ENCODE data around the gene TRIOBP. TPM values are rescaled to one million over a fixed set of nuclear protein-coding genes. Genes with fewer than 3 reads are reported as not detected.

TRIOBP gene
- total RNA-seq, 1 experiment from 2014 or later: 170 TPM

DNA sequence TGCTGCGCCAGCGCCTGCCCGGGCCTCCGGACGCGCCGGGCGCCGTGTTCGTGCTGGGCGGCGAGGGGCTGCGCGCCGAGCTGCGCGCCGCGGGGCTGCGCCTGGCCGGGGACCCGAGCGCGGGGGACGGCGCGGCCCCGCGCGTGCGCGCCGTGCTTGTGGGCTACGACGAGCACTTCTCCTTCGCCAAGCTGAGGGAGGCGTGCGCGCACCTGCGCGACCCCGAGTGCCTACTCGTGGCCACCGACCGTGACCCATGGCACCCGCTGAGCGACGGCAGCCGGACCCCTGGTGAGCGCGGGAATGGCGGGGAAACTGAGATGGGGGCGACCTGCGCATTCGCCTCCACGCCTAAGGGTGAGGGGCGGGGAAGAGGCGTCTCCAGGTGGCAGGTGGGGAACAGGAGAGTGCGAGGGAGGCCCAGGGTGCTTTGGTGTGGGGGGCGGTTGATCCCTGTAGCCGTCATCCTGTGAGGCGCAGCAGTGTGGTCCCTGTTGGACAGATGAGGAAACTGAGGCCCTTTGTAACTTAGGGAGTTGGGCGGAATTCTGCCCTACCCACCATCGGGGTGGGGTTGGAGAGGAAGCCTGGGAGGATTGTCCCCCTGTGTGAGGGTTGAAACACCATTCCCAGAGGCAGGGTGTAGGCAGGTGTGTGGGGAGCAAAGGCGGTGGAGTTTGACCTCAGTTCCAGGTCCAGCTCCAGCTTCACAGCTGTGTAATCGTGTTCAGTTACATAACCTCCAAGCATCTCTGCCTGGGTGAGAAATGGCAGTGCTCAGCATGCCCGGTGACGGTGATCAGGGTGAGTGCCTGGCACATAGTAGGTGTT is 37.6 kb upstream of the TRIOBP start:
- Histone ChIP-seq H3K4me1 (replicated peaks; ENCODE audit: insufficient read depth) (peaks cover 28% of the 10 kb centered on the region), H3K27ac (no peak overlapping the region), H2AFZ (peak overlapping the region; percentile 72), H3K4me2 (peak overlapping the region; percentile 98), H3K9me2 (ENCODE audit: insufficient read depth) (no peaks in the 10 kb centered on the region), H3K79me2 (ENCODE audit: low read depth) (peaks cover 32% of the 10 kb centered on the region), H3K27me3 (ENCODE audit: insufficient read depth, low read depth) (no peaks in the 10 kb centered on the region), H3K36me3 (ENCODE audit: low read depth) (no peaks in the 10 kb centered on the region), H3K9me3 (ENCODE audit: insufficient read depth, low read depth) (no peaks in the 10 kb centered on the region), H3F3A (ENCODE audit: insufficient read depth, low read depth) (peaks cover 25% of the 10 kb centered on the region), H4K20me1 (ENCODE audit: insufficient read depth) (peaks cover 14% of the 10 kb centered on the region), H3K4me3 (peak overlapping the region; percentile 69)
- ChIA-PET CTCF (interaction anchor here (2.2 kb wide), 1 partner anchor 16 kb away, joined by 25 read pairs; no protein-coding TSS in a partner anchor), POLR2A (ENCODE audit: unreplicated experiment) (interaction anchor here (1.1 to 1.2 kb wide), 2 partner anchors 9 to 95 kb away, joined by 3 to 5 read pairs; no protein-coding TSS in a partner anchor)
- intact Hi-C loops (cut with micrococcal nuclease; ENCODE audit: unreplicated experiment): loop anchor here (2.0 kb wide), 1 partner anchor 22 kb away; no protein-coding TSS in a partner anchor
- TF ChIP-seq, protein P1, sequence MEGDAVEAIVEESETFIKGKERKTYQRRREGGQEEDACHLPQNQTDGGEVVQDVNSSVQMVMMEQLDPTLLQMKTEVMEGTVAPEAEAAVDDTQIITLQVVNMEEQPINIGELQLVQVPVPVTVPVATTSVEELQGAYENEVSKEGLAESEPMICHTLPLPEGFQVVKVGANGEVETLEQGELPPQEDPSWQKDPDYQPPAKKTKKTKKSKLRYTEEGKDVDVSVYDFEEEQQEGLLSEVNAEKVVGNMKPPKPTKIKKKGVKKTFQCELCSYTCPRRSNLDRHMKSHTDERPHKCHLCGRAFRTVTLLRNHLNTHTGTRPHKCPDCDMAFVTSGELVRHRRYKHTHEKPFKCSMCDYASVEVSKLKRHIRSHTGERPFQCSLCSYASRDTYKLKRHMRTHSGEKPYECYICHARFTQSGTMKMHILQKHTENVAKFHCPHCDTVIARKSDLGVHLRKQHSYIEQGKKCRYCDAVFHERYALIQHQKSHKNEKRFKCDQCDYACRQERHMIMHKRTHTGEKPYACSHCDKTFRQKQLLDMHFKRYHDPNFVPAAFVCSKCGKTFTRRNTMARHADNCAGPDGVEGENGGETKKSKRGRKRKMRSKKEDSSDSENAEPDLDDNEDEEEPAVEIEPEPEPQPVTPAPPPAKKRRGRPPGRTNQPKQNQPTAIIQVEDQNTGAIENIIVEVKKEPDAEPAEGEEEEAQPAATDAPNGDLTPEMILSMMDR (conservative IDR thresholded peaks at IDR 0.05): no peak
- TF ChIP-seq EZH2 (IDR thresholded peaks at IDR 0.05; ENCODE audit: low read depth): no peak
- no TSS peak for BruUV-seq (replicated peaks)
- no peak for DNase-seq

DNA sequence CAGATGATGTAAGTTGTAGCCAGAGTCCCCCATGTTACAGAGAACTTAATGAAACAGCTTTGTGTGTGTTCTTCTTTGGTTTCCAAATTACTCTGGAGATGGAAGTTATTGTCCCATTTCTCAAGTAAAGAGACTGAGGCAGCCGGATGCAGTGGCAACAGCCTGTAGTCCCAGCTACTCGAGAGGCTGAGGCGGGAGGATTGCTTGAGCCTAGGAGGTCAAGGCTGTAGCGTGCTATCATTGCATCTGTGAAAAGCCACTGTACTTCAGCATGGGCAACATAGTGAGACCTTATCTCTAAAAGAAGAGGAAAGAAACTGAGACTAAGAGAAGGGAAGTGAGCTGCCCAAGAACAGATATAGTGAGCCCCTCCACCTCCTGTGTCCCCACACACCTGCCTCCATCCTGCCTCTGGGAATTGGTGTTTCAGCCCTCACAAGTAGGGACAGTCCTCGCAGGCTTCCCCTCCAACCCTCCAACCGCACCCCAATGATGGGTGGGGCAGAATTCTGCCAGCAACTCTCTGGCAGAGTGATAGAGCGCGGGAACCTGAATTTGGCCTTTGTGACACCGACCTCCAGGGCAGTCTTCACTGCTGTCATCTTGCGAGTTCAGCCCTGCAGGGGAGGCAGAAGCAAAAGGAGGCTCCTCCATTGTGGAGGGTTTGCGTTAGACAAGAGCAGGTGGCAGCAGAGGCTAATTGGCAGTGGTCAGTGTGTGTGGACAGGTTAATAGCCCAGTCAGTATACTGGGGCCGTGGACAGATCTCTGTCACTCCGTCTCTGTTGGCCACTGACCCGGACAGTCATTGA is 36.7 kb upstream of the TRIOBP start:
- peaks cover 25% of the 10 kb centered on the region for H3F3A ChIP-seq (ENCODE audit: insufficient read depth, low read depth)
- intact Hi-C loops (cut with micrococcal nuclease; ENCODE audit: unreplicated experiment): loop anchor here (2.0 kb wide), 1 partner anchor 21 kb away; no protein-coding TSS in a partner anchor
- peaks cover 32% of the 10 kb centered on the region for H3K79me2 ChIP-seq (ENCODE audit: low read depth)
- H3K4me2 ChIP-seq: peak overlapping the region; percentile 98
- no peak for DNase-seq
- H3K27ac ChIP-seq: no peak overlapping the region
- H3K4me1 ChIP-seq (replicated peaks; ENCODE audit: insufficient read depth): peaks cover 28% of the 10 kb centered on the region
- H3K36me3 ChIP-seq (ENCODE audit: low read depth): no peaks in the 10 kb centered on the region
- TF ChIP-seq, protein P1 (conservative IDR thresholded peaks at IDR 0.05): no peak
- TSS peak; percentile 30 for BruUV-seq (replicated peaks)
- CTCF ChIA-PET: no interaction called here
- no peaks in the 10 kb centered on the region for H3K9me3 ChIP-seq (ENCODE audit: insufficient read depth, low read depth)
- H2AFZ ChIP-seq: no peak overlapping the region
- H3K9me2 ChIP-seq (ENCODE audit: insufficient read depth): no peaks in the 10 kb centered on the region
- peak overlapping the region; percentile 66 for H3K4me3 ChIP-seq
- POLR2A ChIA-PET (ENCODE audit: unreplicated experiment): interaction anchor here (1.2 kb wide), 1 partner anchor 8 kb away, joined by 3 read pairs; no protein-coding TSS in a partner anchor
- H3K27me3 ChIP-seq (ENCODE audit: insufficient read depth, low read depth): no peaks in the 10 kb centered on the region
- peaks cover 14% of the 10 kb centered on the region for H4K20me1 ChIP-seq (ENCODE audit: insufficient read depth)

DNA sequence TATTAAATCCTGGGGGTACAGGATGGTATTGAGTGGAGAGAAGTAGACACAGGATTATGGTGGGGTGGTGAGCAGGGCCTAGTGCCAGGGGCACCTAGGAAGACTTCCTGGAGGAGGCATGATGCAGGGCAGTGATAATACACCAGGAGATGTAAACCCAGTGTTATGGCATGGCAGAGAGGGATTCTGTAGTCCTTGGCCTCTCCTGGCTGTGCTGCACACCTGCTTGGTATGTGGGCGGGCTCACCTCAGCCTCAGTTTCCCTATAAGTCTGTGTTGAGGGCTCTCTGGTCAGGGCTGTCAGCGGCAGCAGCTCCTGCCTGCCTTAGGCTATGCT is 36.2 kb upstream of the TRIOBP start:
- Histone ChIP-seq H3K9me2 (ENCODE audit: insufficient read depth) (no peaks in the 10 kb centered on the region), H3K4me1 (replicated peaks; ENCODE audit: insufficient read depth) (peaks cover 28% of the 10 kb centered on the region), H3K27me3 (ENCODE audit: insufficient read depth, low read depth) (no peaks in the 10 kb centered on the region), H3F3A (ENCODE audit: insufficient read depth, low read depth) (peaks cover 24% of the 10 kb centered on the region), H4K20me1 (ENCODE audit: insufficient read depth) (peaks cover 14% of the 10 kb centered on the region), H3K4me3 (no peak overlapping the region; the same call in 1 of the 2 replicates), H2AFZ (no peak overlapping the region), H3K9me3 (ENCODE audit: insufficient read depth, low read depth) (no peaks in the 10 kb centered on the region), H3K27ac (no peak overlapping the region), H3K79me2 (ENCODE audit: low read depth) (peaks cover 32% of the 10 kb centered on the region), H3K36me3 (ENCODE audit: low read depth) (no peaks in the 10 kb centered on the region), H3K4me2 (peak overlapping the region; percentile 98)
- DNase-seq: no peak
- intact Hi-C loops (cut with micrococcal nuclease; ENCODE audit: unreplicated experiment): no loop called here
- POLR2A ChIA-PET (ENCODE audit: unreplicated experiment): interaction anchor here (0.8 kb wide), 1 partner anchor 15 kb away, joined by 4 read pairs; no protein-coding TSS in a partner anchor
- CTCF ChIA-PET: interaction anchor here (1.3 kb wide), 1 partner anchor 17 kb away, joined by 5 read pairs; no protein-coding TSS in a partner anchor
- BruUV-seq (replicated peaks): no TSS peak
- no peak for TF ChIP-seq EZH2 (IDR thresholded peaks at IDR 0.05; ENCODE audit: low read depth)
- TF ChIP-seq, protein P1 (conservative IDR thresholded peaks at IDR 0.05): no peak

All from PC-9 (cell line).